Globus pallidus (tissue), 1 donor: ENCODE results near the gene DNAJC10.
"Not testable (repeated sequence)": the region's sequence is repeated elsewhere in the genome, so short reads cannot be mapped to it uniquely, and the experiment has no call there.

ENCODE experiments used
- DNase-seq: peaks from one replicate; pipeline ENCODE4 v3.0.0-alpha.2; 2015; ENCODE audit warnings: low spot score

Gene DNAJC10

DNA sequence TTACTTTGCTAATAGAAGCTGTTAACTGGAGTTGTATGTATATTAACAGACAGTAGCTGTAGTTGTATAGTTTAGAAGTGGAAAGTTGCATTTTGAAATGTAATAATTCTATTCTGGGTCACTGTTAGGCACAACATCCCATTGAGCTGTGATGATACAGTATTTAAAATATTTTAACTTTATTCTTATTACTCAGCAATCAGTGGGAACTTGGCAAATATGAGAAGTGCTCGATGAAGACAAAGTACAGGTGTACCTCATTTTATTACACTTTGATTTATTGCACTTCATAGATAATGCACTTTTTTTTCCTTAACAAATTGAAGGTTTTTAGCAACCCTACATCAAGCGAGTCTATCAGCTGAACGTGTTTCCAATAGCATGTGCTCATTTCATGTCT, 8.6 kb downstream of the DNAJC10 start:
- DNase-seq: no peak

DNA sequence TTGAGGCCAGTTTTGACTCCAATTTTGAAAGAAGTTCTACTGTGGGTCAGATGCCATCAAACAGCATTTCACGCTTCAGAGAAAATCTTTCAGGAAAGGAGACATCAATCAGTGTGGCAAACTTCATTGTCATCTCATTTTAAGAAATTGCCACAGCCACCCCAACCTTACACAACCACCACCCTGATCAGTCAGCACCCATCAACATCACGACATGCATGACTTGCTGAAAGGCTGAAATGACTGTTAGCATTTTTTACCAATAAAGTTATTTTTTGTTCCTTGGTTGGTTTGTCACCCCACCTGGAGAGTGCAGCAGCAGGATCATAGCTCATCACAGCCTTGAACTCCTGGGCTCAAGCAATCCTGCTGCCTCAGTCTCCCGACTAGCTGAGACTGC, 10.4 kb downstream of the DNAJC10 start:
- no peak for DNase-seq

DNA sequence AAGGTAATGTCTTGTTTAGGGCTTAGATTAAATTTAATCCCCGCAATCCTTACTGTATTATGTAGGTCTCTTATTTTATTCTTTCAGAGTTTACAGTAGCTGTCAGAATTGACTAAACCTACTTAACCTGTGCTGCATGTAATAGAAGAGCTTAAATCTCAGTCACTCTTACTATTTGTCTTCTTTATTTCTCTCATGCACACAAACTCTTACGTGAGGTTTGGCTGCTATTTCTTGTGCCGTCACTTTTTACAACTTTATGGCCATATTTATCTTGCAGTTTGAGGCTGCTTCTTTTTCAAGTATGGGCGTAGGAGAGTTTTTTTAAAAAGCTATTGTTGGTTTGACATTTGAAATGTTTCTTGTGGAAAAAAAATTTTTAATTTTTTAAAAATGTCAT, 12.0 kb downstream of the DNAJC10 start:
- no peak for DNase-seq

DNA sequence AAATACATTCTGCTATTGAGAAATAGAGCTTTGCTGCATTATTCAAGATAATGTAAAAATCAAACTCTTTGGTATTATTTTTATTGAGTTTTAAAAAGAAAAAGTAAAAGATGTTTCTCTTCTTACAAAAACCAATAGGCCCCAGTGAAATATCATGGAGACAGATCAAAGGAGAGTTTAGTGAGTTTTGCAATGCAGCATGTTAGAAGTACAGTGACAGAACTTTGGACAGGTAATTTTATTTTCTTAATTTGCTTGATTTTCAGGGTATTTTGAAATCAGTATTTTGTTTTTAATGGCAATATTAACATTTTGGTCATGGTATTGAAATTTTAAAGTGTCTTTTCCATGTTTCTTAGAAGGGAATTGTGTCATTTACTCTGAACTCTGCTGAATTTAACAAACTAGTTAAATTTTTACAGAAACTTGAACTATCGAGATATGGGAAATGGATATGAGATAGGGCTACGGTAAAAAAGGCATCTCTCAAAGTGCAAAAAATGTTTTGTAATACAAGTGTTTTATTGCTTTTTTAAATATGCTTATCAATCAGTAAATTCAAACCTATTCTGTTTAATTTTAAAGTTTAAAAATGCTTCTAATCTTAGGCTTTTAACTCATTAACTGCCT, 13.8 kb downstream of the DNAJC10 start:
- no peak for DNase-seq

DNA sequence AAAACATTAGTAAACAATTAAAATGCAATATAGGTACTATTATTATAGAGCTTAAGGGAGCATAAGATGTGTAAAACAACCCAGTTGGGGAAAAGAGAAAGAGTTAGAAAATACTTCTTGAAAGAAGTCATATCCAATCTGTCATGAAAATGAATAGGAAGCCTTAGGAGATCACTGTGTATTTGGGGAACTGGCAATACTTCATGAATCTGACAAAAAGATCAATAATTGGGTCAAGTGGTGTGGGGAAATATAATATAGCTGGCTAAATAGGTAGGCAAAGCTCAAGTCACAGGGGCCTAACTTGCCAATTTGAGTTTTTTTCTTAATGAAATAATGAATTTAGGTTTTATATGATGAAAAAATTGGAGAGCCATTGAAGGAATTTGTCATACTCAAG, 14.4 kb downstream of the DNAJC10 start:
- DNase-seq: no peak

DNA sequence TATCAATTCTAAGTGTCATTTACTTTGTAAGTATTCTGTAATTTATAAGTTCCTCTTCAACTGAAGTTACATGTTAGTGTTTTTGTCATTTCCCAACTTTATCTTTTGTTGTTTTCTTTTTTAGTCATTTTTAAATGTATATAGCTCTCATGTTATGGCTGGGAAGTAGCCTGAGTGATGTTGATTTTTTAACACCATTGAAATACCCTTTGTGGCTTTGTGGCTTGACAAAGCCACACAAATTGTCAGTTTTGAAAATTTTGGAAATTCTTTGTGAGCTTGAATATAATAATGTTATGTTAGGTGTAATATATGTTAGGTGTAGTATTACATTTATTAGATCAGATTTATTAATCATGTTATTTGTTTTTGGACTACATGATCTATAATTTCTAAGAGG, 16.7 kb downstream of the DNAJC10 start:
- no peak for DNase-seq

DNA sequence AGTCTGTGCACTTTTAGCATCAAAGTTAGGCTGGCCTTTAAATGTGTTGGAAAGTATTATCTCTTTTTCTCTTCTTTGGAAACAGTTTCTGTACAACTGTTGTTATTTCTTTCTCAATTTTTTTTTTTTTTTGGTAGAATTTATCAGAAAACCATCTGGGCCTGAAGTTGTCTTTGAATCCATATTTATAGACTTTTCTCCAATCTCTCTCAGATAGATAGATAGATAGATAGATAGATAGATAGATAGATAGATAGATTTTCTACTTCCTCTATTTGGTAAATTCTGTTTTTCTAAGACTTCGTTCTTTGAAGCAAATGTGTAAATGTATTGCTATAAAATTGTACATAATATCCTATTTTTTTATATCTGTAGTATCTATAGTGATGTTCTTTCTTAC, 17.5 kb downstream of the DNAJC10 start:
- no peak for DNase-seq

DNA sequence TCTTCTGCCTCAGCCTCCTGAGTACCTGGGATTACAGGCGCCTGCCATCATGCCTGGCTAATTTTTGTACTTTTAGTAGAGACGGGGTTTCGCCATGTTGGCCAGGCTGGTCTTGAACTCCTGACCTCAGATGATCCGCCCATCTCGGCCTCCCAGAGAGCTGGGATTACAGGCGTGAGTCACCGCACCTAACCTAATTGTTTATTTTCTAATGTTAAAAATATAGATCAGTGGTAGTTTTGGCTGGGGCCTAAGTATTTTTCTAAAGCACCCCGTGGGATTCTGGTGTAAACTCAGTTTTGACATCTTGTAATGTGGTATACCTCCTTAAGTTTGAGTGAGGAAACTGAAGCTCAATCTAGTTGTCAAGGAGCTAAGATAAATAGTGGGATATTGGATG, 20.8 kb downstream of the DNAJC10 start:
- DNase-seq: not testable (repeated sequence)

DNA sequence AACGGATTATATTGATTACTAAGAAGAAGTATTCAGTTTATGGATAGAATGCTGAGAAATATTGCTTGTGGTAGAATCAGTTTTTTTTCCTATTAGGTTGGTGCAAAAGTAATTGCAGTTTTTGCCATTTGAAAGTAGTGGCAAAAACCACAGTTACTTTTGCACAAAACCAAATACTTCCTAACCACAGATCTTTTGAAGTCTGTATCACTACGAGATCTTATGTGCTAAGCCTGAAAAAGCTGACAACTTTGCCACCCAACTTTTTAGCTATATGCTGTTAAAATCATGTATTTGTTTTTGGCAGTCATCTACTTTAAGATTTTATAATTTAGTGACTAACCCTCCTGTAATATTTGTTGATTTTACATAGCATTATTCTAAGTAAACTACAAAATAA, 24.6 kb downstream of the DNAJC10 start:
- DNase-seq: no peak

DNA sequence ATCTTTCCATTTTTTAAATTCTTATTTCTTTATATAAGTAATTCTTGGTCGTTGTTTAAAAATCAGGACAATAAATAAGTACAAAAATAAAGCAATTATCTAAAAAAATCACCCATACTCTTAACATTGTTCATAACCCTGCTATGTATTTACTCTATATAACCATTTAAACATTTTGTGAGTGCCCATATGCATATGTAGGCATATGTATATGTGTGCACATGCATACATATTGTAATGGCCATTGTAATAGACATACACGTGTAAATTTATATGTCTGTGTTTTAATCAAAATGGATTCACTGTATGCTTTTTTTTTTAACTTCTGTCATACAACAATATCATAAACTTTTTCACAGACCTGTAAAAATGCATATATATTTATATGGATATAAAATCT, 25.6 kb downstream of the DNAJC10 start:
- DNase-seq: no peak

DNA sequence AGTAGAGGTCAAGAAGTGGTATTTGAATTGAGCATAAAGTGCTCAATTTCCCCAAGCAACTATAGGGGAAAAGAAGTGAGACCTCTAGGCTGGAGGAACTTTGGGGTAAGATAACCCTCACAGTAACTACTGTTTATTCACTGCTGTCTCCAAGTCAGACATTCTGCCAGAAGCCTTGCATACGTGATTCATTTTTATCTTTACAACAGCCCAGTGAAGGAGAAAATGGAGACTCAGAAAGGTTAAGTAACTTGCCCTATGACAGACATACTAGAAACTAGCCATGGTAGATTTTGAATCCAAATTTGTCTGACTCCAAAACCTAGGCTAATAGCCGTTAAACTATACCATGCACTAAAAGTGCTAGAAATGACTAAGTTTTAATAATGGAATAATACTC, 28.4 kb downstream of the DNAJC10 start:
- no peak for DNase-seq

DNA sequence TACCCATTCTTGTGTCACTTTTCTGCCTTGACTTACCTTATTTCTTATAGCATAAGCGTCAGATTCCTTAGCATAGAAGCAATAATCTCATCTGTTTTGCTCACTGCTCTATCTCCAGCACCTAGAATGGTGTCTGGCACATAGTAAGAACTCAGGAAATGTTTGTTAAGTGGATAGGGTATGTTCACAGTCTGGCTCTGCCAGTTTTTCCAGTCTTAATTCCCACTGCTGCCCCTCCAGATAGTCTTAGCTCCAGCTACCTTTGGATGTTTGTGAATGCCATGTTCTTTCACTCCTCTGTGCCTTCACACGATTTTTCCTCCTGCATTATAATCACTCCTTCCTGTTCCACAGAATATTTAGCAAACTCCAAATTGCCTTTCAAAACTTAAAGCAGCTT, 29.0 kb downstream of the DNAJC10 start:
- DNase-seq: no peak

DNA sequence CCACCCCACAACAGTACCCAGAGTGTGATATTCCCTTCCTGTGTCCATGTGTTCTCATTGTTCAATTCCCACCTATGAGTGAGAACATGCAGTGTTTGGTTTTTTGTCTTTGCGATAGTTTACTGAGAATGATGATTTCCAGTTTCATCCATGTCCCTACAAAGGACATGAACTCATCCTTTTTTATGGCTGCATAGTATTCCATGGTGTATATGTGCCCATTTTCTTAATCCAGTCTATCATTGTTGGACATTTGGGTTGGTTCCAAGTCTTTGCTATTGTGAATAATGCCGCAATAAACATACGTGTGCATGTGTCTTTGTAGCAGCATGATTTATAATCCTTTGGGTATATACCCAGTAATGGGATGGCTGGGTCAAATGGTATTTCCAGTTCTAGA, 29.8 kb downstream of the DNAJC10 start:
- DNase-seq: not testable (repeated sequence)

DNA sequence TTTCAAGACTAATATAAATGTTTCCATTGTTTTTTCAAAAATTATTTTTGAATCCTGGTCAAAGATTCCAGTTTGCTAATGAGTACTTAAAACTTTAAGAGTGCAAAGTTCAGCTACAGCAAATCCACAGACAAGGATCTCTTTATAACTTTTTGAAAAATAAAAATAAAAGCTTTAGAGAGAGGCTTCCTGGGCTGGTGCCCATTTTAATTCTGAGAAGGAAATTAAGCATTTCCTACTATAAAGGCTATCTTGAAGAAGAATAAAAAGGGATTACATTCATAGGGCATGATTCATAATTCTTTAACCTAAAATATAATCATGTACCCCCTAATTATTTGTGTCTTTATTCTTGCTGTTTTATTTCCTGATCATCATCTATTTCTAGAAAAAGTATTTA, 38.2 kb downstream of the DNAJC10 start:
- DNase-seq: no peak

DNA sequence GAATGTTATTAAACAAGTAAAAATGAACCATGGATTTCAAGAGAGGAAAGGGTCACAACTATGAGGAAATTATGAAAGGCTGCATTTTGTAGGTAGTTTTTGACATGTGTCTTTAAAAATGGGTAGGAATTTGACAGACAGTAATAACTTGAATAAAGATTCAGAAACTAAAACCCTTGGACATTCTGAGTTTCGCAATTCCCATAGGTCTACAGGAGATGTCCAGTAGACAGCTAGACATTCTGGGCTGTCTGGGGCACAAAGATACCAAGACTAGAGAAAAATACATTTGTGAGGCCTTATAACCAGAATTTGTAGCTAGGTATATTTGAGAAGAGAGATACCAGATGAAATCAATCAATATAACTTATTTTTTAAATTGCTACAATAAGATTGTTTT, 42.3 kb downstream of the DNAJC10 start:
- no peak for DNase-seq

DNA sequence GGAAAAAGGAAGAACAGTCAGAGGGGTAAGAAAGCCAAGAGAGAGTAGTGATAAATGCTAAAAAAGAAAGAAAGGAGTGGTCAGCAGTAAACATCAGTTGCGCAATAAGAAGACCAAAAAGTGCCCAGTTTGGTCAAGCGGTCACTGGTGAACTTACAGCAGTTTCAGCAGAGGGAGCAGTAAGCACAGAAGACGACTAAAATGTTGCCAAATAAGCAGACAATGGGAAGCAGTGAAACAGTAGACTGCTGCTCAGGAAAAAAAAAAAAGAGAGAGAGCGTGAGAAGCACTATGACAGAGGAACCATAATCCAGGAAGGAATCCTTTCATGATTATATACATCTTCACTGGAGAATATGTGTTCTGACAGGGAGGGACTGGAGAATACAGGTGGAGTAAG, 45.8 kb downstream of the DNAJC10 start:
- DNase-seq: peak; percentile 81

DNA sequence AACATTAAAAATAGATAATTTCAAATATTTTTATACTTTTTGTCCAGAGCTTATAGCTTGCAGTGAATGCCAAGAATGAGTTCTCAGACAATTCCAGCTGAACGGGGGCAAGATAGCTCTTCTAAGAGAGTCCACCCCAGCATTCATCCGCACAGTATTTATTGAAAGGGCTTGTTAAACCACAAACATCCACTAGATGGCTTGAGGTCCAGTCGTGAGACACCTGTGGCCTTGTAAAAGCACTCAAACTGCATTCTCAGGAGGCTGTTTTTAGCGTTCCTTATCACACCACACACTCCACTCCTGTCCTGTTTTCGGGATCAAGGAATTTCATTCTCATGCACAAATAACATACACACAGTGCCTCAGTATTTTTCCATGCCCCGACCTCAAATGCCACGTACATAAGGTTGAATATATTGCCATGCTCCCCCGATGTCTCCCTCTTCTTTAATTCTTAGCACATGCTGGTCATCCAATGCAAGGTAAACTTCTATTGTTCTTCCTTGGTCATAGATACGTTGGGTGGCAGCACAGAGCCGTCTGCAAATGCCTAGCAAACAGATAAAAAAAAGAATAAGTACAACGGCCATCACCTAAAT, 47.4 kb downstream of the DNAJC10 start:
- no peak for DNase-seq

DNA sequence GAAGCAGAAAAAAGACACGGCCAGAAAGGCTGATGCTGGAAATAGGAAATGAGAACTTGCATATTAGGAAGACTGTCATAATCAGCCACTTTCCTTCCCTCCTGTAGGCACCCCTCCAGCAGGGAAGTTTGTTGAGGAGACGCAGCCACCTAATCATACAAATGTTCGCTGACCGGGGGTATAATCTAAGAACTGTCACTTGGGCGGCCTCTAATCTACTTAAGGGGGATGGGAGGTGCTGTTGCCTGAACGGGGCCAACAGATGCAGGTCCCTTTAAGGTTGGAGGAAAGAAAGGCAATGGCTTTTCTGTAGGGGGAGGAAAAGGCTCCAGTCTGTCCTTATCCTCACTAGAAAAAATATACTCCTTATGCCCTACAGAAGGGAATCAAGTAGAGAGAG, 50.6 kb downstream of the DNAJC10 start:
- DNase-seq: no peak

DNA sequence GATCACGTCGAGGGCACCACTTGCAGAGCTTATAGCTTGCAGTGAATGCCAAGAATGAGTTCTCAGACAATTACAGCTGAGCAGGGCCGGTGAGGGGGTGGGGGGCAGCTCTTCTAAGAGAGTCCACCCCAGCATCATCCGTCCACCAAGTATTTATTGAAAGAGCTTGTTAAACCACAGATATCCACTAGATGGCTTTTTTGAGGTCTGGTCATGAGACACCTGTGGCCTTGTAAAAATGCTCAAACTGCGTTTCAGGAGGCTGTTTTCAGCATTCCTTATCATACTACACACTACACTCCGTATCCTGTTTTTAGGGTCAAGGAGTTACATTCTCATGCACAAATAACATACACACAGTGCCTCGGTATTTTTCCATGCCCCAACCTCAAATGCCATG, 51.5 kb downstream of the DNAJC10 start:
- no peak for DNase-seq

DNA sequence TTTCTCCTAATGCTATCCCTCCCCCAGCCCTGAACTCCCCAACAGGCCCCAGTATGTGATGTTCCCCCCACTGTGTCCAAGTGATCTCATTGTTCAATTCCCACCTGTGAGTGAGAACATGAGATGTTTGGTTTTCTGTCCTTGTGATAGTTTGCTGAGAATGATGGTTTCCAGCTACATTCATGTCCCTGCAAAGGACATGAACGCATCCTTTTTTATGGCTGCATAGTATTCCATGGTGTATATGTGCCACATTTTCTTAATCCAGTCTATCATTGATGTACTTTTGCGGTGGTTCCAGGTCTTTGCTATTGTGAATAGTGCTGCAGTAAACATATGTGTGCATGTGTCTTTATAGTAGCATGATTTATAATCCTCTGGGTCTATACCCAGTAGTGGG, 52.9 kb downstream of the DNAJC10 start:
- DNase-seq: not testable (repeated sequence)

DNA sequence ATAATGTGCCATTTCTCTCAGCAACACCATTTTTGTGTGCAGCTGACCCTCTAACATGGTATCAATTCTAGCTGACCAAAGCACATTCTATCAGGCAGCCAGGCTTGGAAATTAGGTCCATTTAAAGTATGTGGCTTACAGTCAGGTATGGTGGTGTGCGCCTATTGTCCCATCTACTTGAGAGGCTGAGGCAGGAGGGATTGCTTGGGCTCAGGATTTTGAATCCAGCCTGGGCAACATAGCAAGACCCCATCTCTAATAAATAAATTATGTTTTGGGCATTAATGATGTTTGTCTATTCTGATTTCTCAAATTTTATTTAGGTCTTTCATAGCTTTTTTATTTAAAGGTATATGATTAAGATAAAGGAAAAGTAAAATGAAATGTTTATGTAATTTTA, 63.3 kb downstream of the DNAJC10 start:
- DNase-seq: no peak

DNA sequence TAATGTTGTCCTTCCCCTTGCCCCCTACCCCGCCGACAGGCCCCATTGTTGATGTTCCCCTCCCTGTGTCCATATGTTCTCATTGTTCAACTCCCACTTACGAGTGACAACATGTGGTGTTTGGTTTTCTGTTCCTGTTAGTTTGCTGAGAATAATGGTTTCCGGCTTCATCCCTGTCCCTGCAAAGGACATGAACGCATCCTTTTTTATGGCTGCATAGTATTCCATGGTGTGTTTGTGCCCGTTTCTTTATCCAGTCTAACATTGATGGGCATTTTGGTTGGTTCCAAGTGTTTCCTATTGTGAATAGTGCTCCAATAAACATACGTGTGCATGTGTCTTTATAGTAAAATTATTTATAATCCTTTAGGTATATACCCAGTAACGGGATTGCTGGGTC, 65.0 kb downstream of the DNAJC10 start:
- DNase-seq: not testable (repeated sequence)

DNA sequence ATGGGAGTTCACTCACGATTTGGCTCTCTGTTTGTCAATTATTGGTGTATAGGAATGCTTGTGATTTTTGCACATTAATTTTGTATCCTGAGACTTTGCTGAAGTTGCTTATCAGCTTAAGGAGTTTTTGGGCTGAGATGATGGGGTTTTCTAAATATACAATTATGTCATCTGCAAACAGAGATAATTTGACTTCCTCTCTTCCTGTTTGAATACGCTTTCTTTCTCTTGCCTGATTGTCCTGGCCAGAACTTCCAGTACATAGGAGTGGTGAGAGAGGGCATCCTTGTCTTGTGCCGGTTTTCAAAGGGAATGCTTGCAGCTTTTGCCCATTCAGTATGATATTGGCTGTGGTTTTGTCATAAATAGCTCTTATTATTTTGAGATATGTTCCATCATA, 66.6 kb downstream of the DNAJC10 start:
- not testable (repeated sequence) for DNase-seq

DNA sequence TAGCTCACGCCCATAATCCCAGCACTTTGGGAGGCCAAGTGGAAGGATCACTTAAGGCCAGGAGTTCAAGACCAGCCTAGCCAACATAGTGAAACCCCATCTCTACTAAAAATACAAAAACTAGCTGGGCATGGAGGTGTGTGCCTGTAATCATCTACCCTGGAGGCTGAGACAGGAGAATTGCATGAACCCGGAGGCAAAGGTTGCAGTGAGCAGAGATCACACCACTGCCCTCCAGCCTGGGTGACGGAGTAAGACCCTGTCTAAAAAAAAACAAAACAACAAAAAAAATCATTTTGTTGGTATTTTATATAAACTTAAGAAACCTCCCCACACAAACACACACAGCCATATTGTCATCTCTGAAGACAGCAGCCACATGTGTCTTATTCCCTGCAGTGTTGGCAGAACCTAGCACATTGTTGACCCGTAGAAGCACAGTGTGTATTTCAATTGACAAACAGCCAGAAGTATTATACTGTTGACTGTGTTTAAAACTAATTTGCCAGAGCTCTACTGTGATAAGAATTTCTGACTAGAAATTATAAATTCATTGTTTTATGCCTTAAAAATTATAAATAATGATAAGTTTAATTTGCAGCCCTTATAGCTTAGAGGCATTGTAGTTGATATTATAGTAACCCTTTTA, 68.1 kb downstream of the DNAJC10 start:
- DNase-seq: no peak
